IMR-90 (cell line): ENCODE measurements around the gene PLXNB3. TPM values are rescaled to one million over a fixed set of nuclear protein-coding genes. Genes with fewer than 3 reads are reported as not detected.

ENCODE experiments used
- ATAC-seq: fragments of 200-7000 bp; cut with Tn5 transposase; 2 replicates; pipeline ENCODE4 v1.9.1; 2020; ENCODE audit warnings: low read depth, mild to moderate bottlenecking, moderate library complexity
- BruUV-seq: library from RNA; stranded (reverse); fragments of 400-500 nt; replicated peaks from 2 replicates; lab custom pipeline; 2021; lab: Mats Ljungman, UMichigan
- CTCF ChIA-PET: fragments of 300-600 bp; formaldehyde crosslinking; extraction: SDS; loops from one replicate; lab custom pipeline; 2021; ENCODE audit warnings: antibody characterized with exemption; lab: Yijun Ruan, JAX
- POLR2A ChIA-PET: fragments of 300-600 bp; sonication (Branson Sonifier 250); formaldehyde crosslinking; loops from one replicate; lab custom pipeline; 2022; ENCODE audit warnings: antibody characterized with exemption; ENCODE audit not compliant: unreplicated experiment; lab: Charles Lee
- DNase-seq: peaks from one replicate; pipeline ENCODE4 v3.0.0; 2013
- H2AFZ ChIP-seq: replicated peaks from 2 replicates; pipeline ENCODE3; 2013; ENCODE audit warnings: low read length, mild to moderate bottlenecking; ENCODE audit not compliant: poor library complexity
- H2AK5ac ChIP-seq: 2 replicates; pipeline ENCODE4 v1.6.1; 2013; ENCODE audit warnings: low read depth, low read length, inconsistent platforms
- H2AK9ac ChIP-seq: replicated peaks from 2 replicates; pipeline ENCODE3; 2013; ENCODE audit warnings: mild to moderate bottlenecking, low read depth, low read length, moderate library complexity; ENCODE audit not compliant: poor library complexity
- H2BK120ac ChIP-seq: 2 replicates; pipeline ENCODE4 v1.6.1; 2013; ENCODE audit warnings: low read depth, low read length, inconsistent platforms
- H2BK15ac ChIP-seq: 3 replicates; pipeline ENCODE4 v1.6.1; 2013; ENCODE audit warnings: low read depth, low read length, inconsistent platforms
- H2BK20ac ChIP-seq: 2 replicates; pipeline ENCODE4 v1.6.1; 2013; ENCODE audit warnings: low read depth, mild to moderate bottlenecking, inconsistent platforms, low read length, moderate library complexity
- H2BK5ac ChIP-seq: 2 replicates; pipeline ENCODE4 v1.6.1; 2013; ENCODE audit warnings: mild to moderate bottlenecking, low read depth, low read length, inconsistent platforms; ENCODE audit not compliant: poor library complexity, severe bottlenecking
- H3K14ac ChIP-seq: replicated peaks from 2 replicates; pipeline ENCODE4 v1.6.1; 2013; ENCODE audit warnings: low read depth, low read length, inconsistent platforms
- H3K18ac ChIP-seq: 2 replicates; pipeline ENCODE4 v1.6.1; 2013; ENCODE audit warnings: low read depth, low read length, control low read depth
- H3K23ac ChIP-seq: 2 replicates; pipeline ENCODE4 v1.6.1; 2013; ENCODE audit warnings: low read depth, low read length, inconsistent platforms
- H3K27ac ChIP-seq: 2 replicates; pipeline ENCODE4 v1.5.1; 2013; ENCODE audit warnings: mild to moderate bottlenecking, control low read depth, low read length; ENCODE audit not compliant: insufficient read depth
- H3K27me3 ChIP-seq: 2 replicates; pipeline ENCODE4 v1.6.1; 2013; ENCODE audit warnings: low read length; ENCODE audit not compliant: control insufficient read depth, insufficient read depth
- H3K36me3 ChIP-seq: 2 replicates; pipeline ENCODE4 v1.6.1; 2013; ENCODE audit warnings: low read length, mixed read lengths; ENCODE audit not compliant: control insufficient read depth, insufficient read depth
- H3K4ac ChIP-seq: 2 replicates; pipeline ENCODE4 v1.6.1; 2013; ENCODE audit warnings: low read depth, low read length, inconsistent platforms
- H3K4me1 ChIP-seq: 2 replicates; pipeline ENCODE4 v1.6.1; 2013; ENCODE audit warnings: low read length, mixed read lengths; ENCODE audit not compliant: control insufficient read depth, insufficient read depth
- H3K4me2 ChIP-seq: 2 replicates; pipeline ENCODE4 v1.6.1; 2013; ENCODE audit warnings: low read depth, mild to moderate bottlenecking, control low read depth, low read length, moderate library complexity
- H3K4me3 ChIP-seq: 2 replicates; pipeline ENCODE4 v1.5.1; 2013; ENCODE audit warnings: low read depth, mild to moderate bottlenecking, control low read depth, low read length, moderate library complexity; ENCODE audit not compliant: insufficient read depth
- H3K56ac ChIP-seq: 2 replicates; pipeline ENCODE4 v1.6.1; 2013; ENCODE audit warnings: low read length, inconsistent platforms; ENCODE audit not compliant: insufficient read depth; ENCODE audit errors: extremely low read depth
- H3K79me1 ChIP-seq, 2 experiments: 2 replicates each; pipeline ENCODE4 v1.6.1; 2013; ENCODE audit warnings: low read length in 2 of 2, inconsistent platforms in 1 of 2, low read depth in 1 of 2
- H3K9ac ChIP-seq: 2 replicates; pipeline ENCODE4 v1.6.1; 2013; ENCODE audit warnings: low read depth, low read length, control low read depth
- H3K9me1 ChIP-seq: 2 replicates; pipeline ENCODE4 v1.6.1; 2013; ENCODE audit warnings: low read length, inconsistent platforms; ENCODE audit not compliant: insufficient read depth
- H3K9me3 ChIP-seq: 2 replicates; pipeline ENCODE4 v1.6.1; 2013; ENCODE audit warnings: low read length; ENCODE audit not compliant: control insufficient read depth, insufficient read depth
- H4K20me1 ChIP-seq: 2 replicates; pipeline ENCODE4 v1.6.1; 2013; ENCODE audit warnings: low read length, inconsistent platforms; ENCODE audit not compliant: insufficient read depth
- H4K5ac ChIP-seq: 2 replicates; pipeline ENCODE4 v1.6.1; 2013; ENCODE audit warnings: mild to moderate bottlenecking, low read depth, low read length, control low read depth
- H4K8ac ChIP-seq, 2 experiments: 2 replicates each; pipeline ENCODE4 v1.6.1; 2013; ENCODE audit warnings: low read depth in 2 of 2, low read length in 2 of 2, control low read depth in 1 of 2, inconsistent platforms in 1 of 2
- H4K91ac ChIP-seq: 2 replicates; pipeline ENCODE4 v1.6.1; 2013; ENCODE audit warnings: low read depth, low read length, inconsistent platforms; ENCODE audit not compliant: insufficient read depth
- CTCF ChIP-seq: conservative IDR thresholded peaks from 2 replicates; pipeline ENCODE4 v1.5.1; 2012; ENCODE audit warnings: mild to moderate bottlenecking, low read depth, low read length, improper control_type of control experiment
- MAFK ChIP-seq: IDR thresholded peaks from 2 replicates; pipeline ENCODE4 v1.6.1; 2012; ENCODE audit warnings: low read depth, low read length, improper control_type of control experiment
- MAZ ChIP-seq: IDR thresholded peaks from 2 replicates; pipeline ENCODE4 v1.6.1; 2012; ENCODE audit warnings: low read depth, mild to moderate bottlenecking, low read length, improper control_type of control experiment, moderate library complexity, borderline replicate concordance
- SMC3 ChIP-seq: fragments of 150-350 bp; IDR thresholded peaks from 2 replicates; pipeline ENCODE4 v1.6.1; 2016; ENCODE audit warnings: low read depth, mild to moderate bottlenecking, antibody characterized with exemption, low read length, moderate library complexity
- USF2 ChIP-seq: fragments of 150-350 bp; IDR thresholded peaks from 2 replicates; pipeline ENCODE4 v1.6.1; 2017; ENCODE audit warnings: mild to moderate bottlenecking, antibody characterized with exemption, low read length, low read depth
- WGBS, 2 experiments: methylation state at CpG; one replicate each; pipeline versions ENCODE4 v1.1.5 to v1.1.7; 2013; ENCODE audit warnings: missing lambda C conversion rate in 2 of 2; ENCODE audit not compliant: insufficient read length in 1 of 2; ENCODE audit errors: extremely low coverage in 2 of 2; 5-methylcytosine and 5-hydroxymethylcytosine counted together
- dilution Hi-C: fragments of 300-500 bp; cut with HindIII; formaldehyde crosslinking; loops from one replicate; pipeline ENCODE4 v1.14.3; 2018; ENCODE audit warnings: low sequenced_read_pairs; ENCODE audit not compliant: unreplicated experiment
- in situ Hi-C: fragments of 300-500 bp; cut with MboI; formaldehyde crosslinking; loops from 3 replicates; pipeline ENCODE4 v1.14.3; 2019; ENCODE audit warnings: low sequenced_read_pairs, inconsistent platforms, mixed read lengths
- intact Hi-C: fragments of 100-400 bp; cut with micrococcal nuclease; formaldehyde crosslinking; loops from 2 replicates; pipeline ENCODE4 v1.10.0; 2022
- polyA plus RNA-seq, 3 experiments: library from polyadenylated mRNA; depleted of rRNA; stranded (reverse); fragments of >200 nt; gene quantifications; 2 replicates each; pipeline ENCODE4 v1.2.3, GENCODE V29; 2012; ENCODE audit warnings: low replicate concordance in 1 of 3
- total RNA-seq: library from RNA; depleted of rRNA; stranded (reverse); fragments of >200 nt; gene quantifications from 2 replicates; pipeline ENCODE4 v1.2.3, GENCODE V29; 2012

Gene PLXNB3
- total and polyA plus RNA-seq, 2 of the 4 experiments (the other 2 are of a cell fraction) = 0.36 to 22.3 TPM

- Histone ChIP-seq H2BK20ac (no peak overlapping the region), H3K36me3 (no peaks in the 10 kb centered on the region), H2AFZ (peak overlapping the region; percentile 66), H4K91ac (no peak overlapping the region), H4K8ac (0 out of 4 replicates have a peak overlapping the region, but pooled peaks have one; percentile 33 to 39), H2AK5ac (no peak overlapping the region), H3K14ac (no peak overlapping the region), H3K23ac (no peak overlapping the region), H3K4ac (no peak overlapping the region), H2BK120ac (no peak overlapping the region), H3K18ac (no peak overlapping the region), H2AK9ac (no peak overlapping the region), H3K27ac (no peak overlapping the region), H2BK5ac (no peak overlapping the region), H2BK15ac (no peak overlapping the region), H3K4me1 (no peaks in the 10 kb centered on the region), H3K27me3 (peaks cover 14% of the 10 kb centered on the region), H4K5ac (no peak overlapping the region), H3K9ac (peak overlapping the region; percentile 51; the same call in 1 of the 2 replicates), H3K4me3 (peak overlapping the region; percentile 42), H3K4me2 (peak overlapping the region; percentile 77; the same call in 1 of the 2 replicates), H3K56ac (no peak overlapping the region), H4K20me1 (no peaks in the 10 kb centered on the region), H3K9me1 (no peaks in the 10 kb centered on the region), H3K79me1 (no peaks in the 10 kb centered on the region), H3K9me3 (0 out of 2 replicates have a peak, but pooled peaks cover 2% of the 10 kb centered on the region)
- dilution Hi-C loops (no loop called here), intact Hi-C loops (no loop called here), in situ Hi-C loops (no loop called here)
- BruUV-seq = no TSS peak
- no peak for TF ChIP-seq MAFK
- no peak for TF ChIP-seq CTCF
- TF ChIP-seq MAZ = no peak
- no peak for TF ChIP-seq USF2
- TF ChIP-seq SMC3 = no peak
- POLR2A ChIA-PET = no interaction called here
- CTCF ChIA-PET = no interaction called here
- ATAC-seq = peak; percentile 94
- DNase-seq = no peak
- 17% methylated on average over 32 of the region's 67 CpGs; no CpG with 5 or more reads in 1 of the 2 experiments for WGBS, 2 experiments
These were observed 54.7 kb downstream of the PLXNB3 start for GRCh38 chrX:153818571-153819383.
